ELR (cell line): ENCODE results near the gene ERP29.
"Not testable (repeated sequence)": the region's sequence is repeated elsewhere in the genome, so short reads cannot be mapped to it uniquely, and the experiment has no call there.

Experiments used
- DNase-seq: peaks from one replicate; pipeline ENCODE4 v3.0.0-alpha.2; 2015; ENCODE audit warnings: low read depth

Gene ERP29

GRCh38 chr12:112012775-112013600, at the start of gene ERP29, which contains the start of gene TMEM116:
TSS of gene ERP29 (plus strand) at chr12:112013426. CDS start at chr12:112013466, 40 bp downstream.
TSS of gene TMEM116 (minus strand) at chr12:112013165. CDS start at chr12:112005270, 7,895 bp downstream.
- DNase-seq, result peak; percentile 98

GRCh38 chr12:111964935-111965334, 48.3 kb upstream of the ERP29 start:
- no peak for DNase-seq

- no peak for DNase-seq
Measured at GRCh38 chr12:111971800-111972199, 41.4 kb upstream of the ERP29 start.

GRCh38 chr12:111975161-111975931, 37.9 kb upstream of the ERP29 start:
- DNase-seq, result no peak

- DNase-seq, result no peak
Measured at GRCh38 chr12:111976291-111976690, 36.9 kb upstream of the ERP29 start.

GRCh38 chr12:111976860-111977259, 36.4 kb upstream of the ERP29 start:
- no peak for DNase-seq

GRCh38 chr12:111978545-111978944, 34.7 kb upstream of the ERP29 start:
- no peak for DNase-seq

- no peak for DNase-seq
Measured at GRCh38 chr12:111980598-111980997, 32.6 kb upstream of the ERP29 start.

- peak; percentile 50 for DNase-seq
Measured at GRCh38 chr12:111981987-111982386, 31.2 kb upstream of the ERP29 start.

GRCh38 chr12:111984820-111985219, 28.4 kb upstream of the ERP29 start:
- no peak for DNase-seq

- DNase-seq, result no peak
Measured at GRCh38 chr12:111991535-111991934, 21.7 kb upstream of the ERP29 start.

- peak; percentile 26 for DNase-seq
Measured at GRCh38 chr12:111991946-111992345, 21.3 kb upstream of the ERP29 start.

- DNase-seq, result no peak
Measured at GRCh38 chr12:111992464-111992863, 20.8 kb upstream of the ERP29 start.

- DNase-seq, result no peak
Measured at GRCh38 chr12:111993292-111994150, 19.7 kb upstream of the ERP29 start.

GRCh38 chr12:111994211-111995111, 18.8 kb upstream of the ERP29 start:
- not testable (repeated sequence) for DNase-seq

- DNase-seq, result no peak
Measured at GRCh38 chr12:111995782-111996480, 17.3 kb upstream of the ERP29 start.

- DNase-seq, result no peak
Measured at GRCh38 chr12:111997300-111997699, 15.9 kb upstream of the ERP29 start.

GRCh38 chr12:111998015-111998414, 15.2 kb upstream of the ERP29 start:
- no peak for DNase-seq

GRCh38 chr12:111999129-111999528, 14.1 kb upstream of the ERP29 start:
- not testable (repeated sequence) for DNase-seq

GRCh38 chr12:112000820-112001219, 12.4 kb upstream of the ERP29 start:
- no peak for DNase-seq
